ENCODE measurements around the gene DOP1B. TPM values are rescaled to one million over a fixed set of nuclear protein-coding genes. Genes with fewer than 3 reads are reported as not detected.

The DOP1B gene
- total and polyA plus RNA-seq, 2 of the 4 experiments (the other 2 are of a cell fraction) = 8.8 to 13.0 TPM

DNA sequence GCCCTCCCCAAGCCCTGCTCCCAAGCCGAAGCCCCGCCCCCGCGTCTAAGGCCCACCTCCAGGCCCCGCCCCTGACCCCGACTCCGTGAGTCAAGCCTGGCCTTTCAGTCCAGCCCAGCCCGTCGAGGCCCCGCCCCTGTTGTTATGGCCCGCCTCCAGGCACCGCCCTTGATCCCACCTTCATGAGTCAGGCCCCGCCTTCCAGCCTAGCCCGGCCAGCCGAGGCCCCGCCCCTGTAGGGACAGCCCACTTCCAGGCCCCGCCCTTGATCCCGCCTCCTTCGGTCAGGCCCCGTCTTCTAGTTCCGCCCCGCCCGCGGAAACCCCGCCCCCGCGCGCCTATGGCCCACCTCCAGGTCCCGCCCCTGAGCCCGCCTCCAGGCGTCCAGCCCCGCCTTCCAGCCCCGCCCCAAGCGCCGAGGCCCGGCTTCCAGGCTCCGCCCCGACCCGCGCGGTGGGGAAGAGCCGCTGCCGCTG is 247 bp upstream of the DOP1B start:
- intact Hi-C loops (cut with micrococcal nuclease) = loop anchor here (1.0 to 5.0 kb wide), 3 partner anchors 51 to 176 kb away; no protein-coding TSS in a partner anchor
- H2BK20ac ChIP-seq (ENCODE audit: low read depth, low read length) = no peak overlapping the region
- ATAC-seq (ENCODE audit: low read depth) = peak; percentile 96

More for the DNA sequence above, 247 bp upstream of the DOP1B start:
- Histone ChIP-seq H2AK5ac (ENCODE audit: low read depth, low read length) (no peak overlapping the region), H4K91ac (ENCODE audit: insufficient read depth, low read depth, low read length) (no peak overlapping the region), H4K8ac (ENCODE audit: low read depth in 2 of 2, low read length in 2 of 2) (no peak overlapping the region), H2BK120ac (ENCODE audit: low read depth, low read length) (no peak overlapping the region), H3K36me3 (ENCODE audit: control insufficient read depth, insufficient read depth, low read length) (no peaks in the 10 kb centered on the region), H3K9me3 (ENCODE audit: control insufficient read depth, insufficient read depth, low read length) (no peaks in the 10 kb centered on the region; the same call in 1 of the 2 replicates), H3K79me1 (ENCODE audit: low read depth in 1 of 2, low read length in 2 of 2) (peaks cover 16 to 34% of the 10 kb centered on the region in 2 experiments), H4K20me1 (ENCODE audit: insufficient read depth, low read length) (no peaks in the 10 kb centered on the region), H3K4ac (ENCODE audit: low read depth, low read length) (no peak overlapping the region), H3K56ac (ENCODE audit: extremely low read depth, insufficient read depth, low read length) (no peak overlapping the region), H3K27ac (ENCODE audit: insufficient read depth, low read length) (no peak overlapping the region), H2AK9ac (replicated peaks; ENCODE audit: low read depth, low read length, poor library complexity) (peak overlapping the region; percentile 93), H3K23ac (ENCODE audit: low read depth, low read length) (no peak overlapping the region), H3K4me2 (ENCODE audit: low read depth, low read length) (no peak overlapping the region), H2BK15ac (ENCODE audit: low read depth, low read length) (no peak overlapping the region), H4K5ac (ENCODE audit: low read depth, low read length) (no peak overlapping the region), H3K9me1 (ENCODE audit: insufficient read depth, low read length) (peaks cover 8% of the 10 kb centered on the region), H2BK5ac (ENCODE audit: low read depth, low read length, poor library complexity, severe bottlenecking) (no peak overlapping the region), H3K18ac (ENCODE audit: low read depth, low read length) (no peak overlapping the region), H3K4me3 (ENCODE audit: insufficient read depth, low read depth, low read length) (peak overlapping the region; percentile 88), H3K14ac (replicated peaks; ENCODE audit: low read depth, low read length) (no peak overlapping the region), H2AFZ (replicated peaks; ENCODE audit: low read length, poor library complexity) (peak overlapping the region; percentile 97), H3K9ac (ENCODE audit: low read depth, low read length) (no peak overlapping the region), H3K4me1 (ENCODE audit: control insufficient read depth, insufficient read depth, low read length) (peaks cover 4% of the 10 kb centered on the region), H3K27me3 (ENCODE audit: control insufficient read depth, insufficient read depth, low read length) (no peaks in the 10 kb centered on the region)
- no TSS peak for BruUV-seq (replicated peaks)
- 1% methylated on average over 18 of the region's 43 CpGs; no CpG with 5 or more reads in 1 of the 2 experiments for WGBS, 2 experiments (ENCODE audit: extremely low coverage in 2 of 2, insufficient read length in 1 of 2)
- peak; percentile 98 for DNase-seq
- dilution Hi-C loops (cut with HindIII; ENCODE audit: low sequenced_read_pairs, unreplicated experiment) (no loop called here), in situ Hi-C loops (cut with MboI; ENCODE audit: low sequenced_read_pairs) (loop anchor here (10.0 kb wide), 1 partner anchor 48 kb away; no protein-coding TSS in a partner anchor)
- ChIA-PET CTCF (no interaction called here), POLR2A (ENCODE audit: unreplicated experiment) (interaction anchor here (0.5 to 0.6 kb wide), 2 partner anchors 20 to 130 kb away, joined by 3 to 4 read pairs; no protein-coding TSS in a partner anchor)
- TF ChIP-seq MAZ (IDR thresholded peaks at IDR 0.05; ENCODE audit: borderline replicate concordance, low read depth, low read length) = peak; percentile 60; the same call in 1 of the 2 replicates
- TF ChIP-seq NFE2L2 (IDR thresholded peaks at IDR 0.05; ENCODE audit: low read depth, low read length) = no peak
- TF ChIP-seq MXI1 (IDR thresholded peaks at IDR 0.05; ENCODE audit: borderline replicate concordance, low read depth, low read length) = no peak
- TF ChIP-seq, protein P1, sequence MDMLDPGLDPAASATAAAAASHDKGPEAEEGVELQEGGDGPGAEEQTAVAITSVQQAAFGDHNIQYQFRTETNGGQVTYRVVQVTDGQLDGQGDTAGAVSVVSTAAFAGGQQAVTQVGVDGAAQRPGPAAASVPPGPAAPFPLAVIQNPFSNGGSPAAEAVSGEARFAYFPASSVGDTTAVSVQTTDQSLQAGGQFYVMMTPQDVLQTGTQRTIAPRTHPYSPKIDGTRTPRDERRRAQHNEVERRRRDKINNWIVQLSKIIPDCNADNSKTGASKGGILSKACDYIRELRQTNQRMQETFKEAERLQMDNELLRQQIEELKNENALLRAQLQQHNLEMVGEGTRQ (IDR thresholded peaks at IDR 0.05; ENCODE audit: low read depth, low read length) = no peak

Measured in IMR-90 (cell line).